Measurements from ENCODE around the gene ASB2. TPM values are rescaled to one million over a fixed set of nuclear protein-coding genes. Genes with fewer than 3 reads are reported as not detected.

Gene ASB2
- total RNA-seq, 1 donor from 2014 or later, result 58.6 TPM

DNA sequence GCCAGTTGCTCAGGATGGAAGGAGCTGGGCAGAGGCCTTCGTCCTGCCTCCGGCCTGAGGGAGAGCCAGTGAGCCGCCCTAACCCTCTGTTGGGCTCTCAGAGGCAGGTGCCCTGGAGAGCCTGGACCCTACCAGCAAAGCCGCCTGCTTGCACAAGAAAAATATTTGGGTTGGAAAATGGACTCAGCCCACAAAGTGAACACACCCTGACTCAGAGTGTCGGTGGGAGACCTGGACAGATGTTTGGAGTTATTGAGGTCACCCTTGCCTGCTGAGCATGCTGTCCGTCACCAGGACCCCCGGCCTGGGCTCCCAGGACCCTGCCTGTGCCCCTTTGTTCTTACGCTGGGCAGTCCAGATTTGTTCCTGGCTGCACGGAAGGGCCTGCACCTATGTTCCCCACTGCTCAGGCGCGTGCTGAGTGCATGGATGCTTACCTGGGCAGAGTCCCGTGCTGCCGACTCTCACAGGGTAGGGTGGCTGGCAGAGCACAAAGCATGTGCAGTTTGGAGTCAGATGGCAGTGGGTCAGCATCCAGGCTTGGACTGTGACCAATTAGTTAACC lies 26.8 kb downstream of the ASB2 start:
- Histone ChIP-seq H3K4me3 (no peak overlapping the region), H3K27ac (peak overlapping the region in 1 of 2 donors; percentile 57), H3K4me1 (peaks cover 0 to 6% of the 10 kb centered on the region in 2 donors), H3K9me3 (no peaks in the 10 kb centered on the region), H3K36me3 (peaks cover 76 to 82% of the 10 kb centered on the region in 2 donors), H3K27me3 (no peaks in the 10 kb centered on the region)
- intact Hi-C loops (cut with DNase I), result no loop called here
- TF ChIP-seq, protein P1, sequence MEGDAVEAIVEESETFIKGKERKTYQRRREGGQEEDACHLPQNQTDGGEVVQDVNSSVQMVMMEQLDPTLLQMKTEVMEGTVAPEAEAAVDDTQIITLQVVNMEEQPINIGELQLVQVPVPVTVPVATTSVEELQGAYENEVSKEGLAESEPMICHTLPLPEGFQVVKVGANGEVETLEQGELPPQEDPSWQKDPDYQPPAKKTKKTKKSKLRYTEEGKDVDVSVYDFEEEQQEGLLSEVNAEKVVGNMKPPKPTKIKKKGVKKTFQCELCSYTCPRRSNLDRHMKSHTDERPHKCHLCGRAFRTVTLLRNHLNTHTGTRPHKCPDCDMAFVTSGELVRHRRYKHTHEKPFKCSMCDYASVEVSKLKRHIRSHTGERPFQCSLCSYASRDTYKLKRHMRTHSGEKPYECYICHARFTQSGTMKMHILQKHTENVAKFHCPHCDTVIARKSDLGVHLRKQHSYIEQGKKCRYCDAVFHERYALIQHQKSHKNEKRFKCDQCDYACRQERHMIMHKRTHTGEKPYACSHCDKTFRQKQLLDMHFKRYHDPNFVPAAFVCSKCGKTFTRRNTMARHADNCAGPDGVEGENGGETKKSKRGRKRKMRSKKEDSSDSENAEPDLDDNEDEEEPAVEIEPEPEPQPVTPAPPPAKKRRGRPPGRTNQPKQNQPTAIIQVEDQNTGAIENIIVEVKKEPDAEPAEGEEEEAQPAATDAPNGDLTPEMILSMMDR (IDR thresholded peaks at IDR 0.05), result no peak
- no peak for DNase-seq (ENCODE audit: low spot score in 2 of 2)

GRCh38 chr14:93947282-93947681 lies 29.1 kb downstream of the ASB2 start:
- Histone ChIP-seq H3K9me3 (no peaks in the 10 kb centered on the region), H3K27ac (peak overlapping the region in 1 of 2 donors; percentile 1), H3K4me1 (peaks cover 0 to 4% of the 10 kb centered on the region in 2 donors), H3K36me3 (peaks cover 62 to 80% of the 10 kb centered on the region in 2 donors), H3K4me3 (no peak overlapping the region), H3K27me3 (no peaks in the 10 kb centered on the region)
- TF ChIP-seq, protein P1 (IDR thresholded peaks at IDR 0.05), result no peak
- intact Hi-C loops (cut with DNase I), result no loop called here
- DNase-seq (ENCODE audit: low spot score in 2 of 2), result no peak

GRCh38 chr14:93946541-93947090 lies 29.8 kb downstream of the ASB2 start:
- intact Hi-C loops (cut with DNase I), result no loop called here
- no peaks in the 10 kb centered on the region for H3K9me3 ChIP-seq
- peaks cover 63 to 77% of the 10 kb centered on the region in 2 donors for H3K36me3 ChIP-seq
- H3K4me1 ChIP-seq, result peaks cover 0 to 6% of the 10 kb centered on the region in 2 donors
- no peaks in the 10 kb centered on the region for H3K27me3 ChIP-seq
- DNase-seq (ENCODE audit: low spot score in 2 of 2), result no peak
- no peak overlapping the region for H3K27ac ChIP-seq
- H3K4me3 ChIP-seq, result no peak overlapping the region
- TF ChIP-seq, protein P1 (IDR thresholded peaks at IDR 0.05), result no peak

GRCh38 chr14:93946104-93946503 lies 30.3 kb downstream of the ASB2 start:
- no peak for DNase-seq (ENCODE audit: low spot score in 2 of 2)
- Histone ChIP-seq H3K27me3 (no peaks in the 10 kb centered on the region), H3K36me3 (peaks cover 58 to 77% of the 10 kb centered on the region in 2 donors)

DNA sequence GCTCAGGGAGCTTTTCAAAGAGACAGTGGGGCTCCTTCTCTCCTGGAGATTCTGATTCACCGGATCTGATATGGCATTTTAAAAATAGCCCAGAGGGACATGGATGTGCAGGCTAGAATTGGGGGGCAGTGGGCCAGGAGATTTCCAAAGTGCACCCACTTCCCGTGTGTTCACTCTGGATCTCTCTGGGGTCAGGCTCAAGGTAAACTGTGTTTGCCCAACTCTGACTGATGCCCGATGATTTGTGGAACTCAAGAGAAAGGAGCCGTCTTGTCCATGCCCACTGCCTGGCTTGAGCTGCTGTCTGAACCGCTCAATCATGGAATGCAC lies 31.3 kb downstream of the ASB2 start:
- Histone ChIP-seq H3K9me3 (no peaks in the 10 kb centered on the region), H3K27me3 (no peaks in the 10 kb centered on the region), H3K27ac (peak overlapping the region in 1 of 2 donors; percentile 28), H3K4me1 (peaks cover 0 to 15% of the 10 kb centered on the region in 2 donors), H3K4me3 (no peak overlapping the region), H3K36me3 (peaks cover 47 to 71% of the 10 kb centered on the region in 2 donors)
- TF ChIP-seq, protein P1 (IDR thresholded peaks at IDR 0.05), result no peak
- intact Hi-C loops (cut with DNase I), result no loop called here
- no peak for DNase-seq (ENCODE audit: low spot score in 2 of 2)

More at GRCh38 chr14:93946104-93946503, 30.3 kb downstream of the ASB2 start:
- Histone ChIP-seq H3K27ac (no peak overlapping the region), H3K9me3 (no peaks in the 10 kb centered on the region), H3K4me3 (no peak overlapping the region), H3K4me1 (peaks cover 0 to 11% of the 10 kb centered on the region in 2 donors)
- intact Hi-C loops (cut with DNase I), result no loop called here
- TF ChIP-seq, protein P1 (IDR thresholded peaks at IDR 0.05), result no peak

Data from ascending aorta (tissue), 2 donors.